Spleen (tissue), 7 donors: ENCODE data around the gene HTR6.
"Not testable (repeated sequence)": the region's sequence is repeated elsewhere in the genome, so short reads cannot be mapped to it uniquely, and the experiment has no call there.

ENCODE experiments used
- CTCF ChIP-seq, 11 experiments: fragments of 200-600 bp in 7 of 11; fragments of 450-650 bp in 4 of 11; sonication (generic) in 4 of 11; IDR thresholded peaks in 8 of 11; conservative IDR thresholded peaks in 3 of 11; 1 replicate in 7 of 11; 2 replicates in 4 of 11; pipeline versions ENCODE4 v1.4.0 to v1.8.0; 2016 to 2021; ENCODE audit warnings: antibody characterized with exemption in 11 of 11, inconsistent platforms in 4 of 11, mild to moderate bottlenecking in 1 of 11
- POLR2A ChIP-seq, 3 donors: fragments of 450-650 bp; IDR thresholded peaks; one replicate each; pipeline ENCODE4 v1.5.1; 2017; ENCODE audit warnings: antibody characterized with exemption in 3 of 3, mild to moderate bottlenecking in 1 of 3
- donor health status: DM: no; HTN: no; CAD: no; lungs with moderate emphysema.
- donor health status: DM: no; HTN: no; CAD: no.
- donor health status: DM: no; HTN: no; CAD: no.

- not testable (repeated sequence) for TF ChIP-seq CTCF (IDR thresholded peaks at IDR 0.05 in 8 of 11, conservative IDR thresholded peaks at IDR 0.05 in 3 of 11); POLR2A (IDR thresholded peaks at IDR 0.05)
These were observed 27.9 kb upstream of the HTR6 start for GRCh38 chr1:19636749-19637148.
